ENCODE results near the gene LPIN1.
A peak's percentile ranks its signal among the peaks of the same experiment; 100 is the strongest.

LPIN1 gene, protein sequence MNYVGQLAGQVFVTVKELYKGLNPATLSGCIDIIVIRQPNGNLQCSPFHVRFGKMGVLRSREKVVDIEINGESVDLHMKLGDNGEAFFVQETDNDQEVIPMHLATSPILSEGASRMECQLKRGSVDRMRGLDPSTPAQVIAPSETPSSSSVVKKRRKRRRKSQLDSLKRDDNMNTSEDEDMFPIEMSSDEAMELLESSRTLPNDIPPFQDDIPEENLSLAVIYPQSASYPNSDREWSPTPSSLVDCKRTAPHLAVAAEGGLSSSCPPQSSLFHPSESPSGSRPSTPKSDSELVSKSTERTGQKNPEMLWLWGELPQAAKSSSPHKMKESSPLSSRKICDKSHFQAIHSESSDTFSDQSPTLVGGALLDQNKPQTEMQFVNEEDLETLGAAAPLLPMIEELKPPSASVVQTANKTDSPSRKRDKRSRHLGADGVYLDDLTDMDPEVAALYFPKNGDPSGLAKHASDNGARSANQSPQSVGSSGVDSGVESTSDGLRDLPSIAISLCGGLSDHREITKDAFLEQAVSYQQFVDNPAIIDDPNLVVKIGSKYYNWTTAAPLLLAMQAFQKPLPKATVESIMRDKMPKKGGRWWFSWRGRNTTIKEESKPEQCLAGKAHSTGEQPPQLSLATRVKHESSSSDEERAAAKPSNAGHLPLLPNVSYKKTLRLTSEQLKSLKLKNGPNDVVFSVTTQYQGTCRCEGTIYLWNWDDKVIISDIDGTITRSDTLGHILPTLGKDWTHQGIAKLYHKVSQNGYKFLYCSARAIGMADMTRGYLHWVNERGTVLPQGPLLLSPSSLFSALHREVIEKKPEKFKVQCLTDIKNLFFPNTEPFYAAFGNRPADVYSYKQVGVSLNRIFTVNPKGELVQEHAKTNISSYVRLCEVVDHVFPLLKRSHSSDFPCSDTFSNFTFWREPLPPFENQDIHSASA

DNA sequence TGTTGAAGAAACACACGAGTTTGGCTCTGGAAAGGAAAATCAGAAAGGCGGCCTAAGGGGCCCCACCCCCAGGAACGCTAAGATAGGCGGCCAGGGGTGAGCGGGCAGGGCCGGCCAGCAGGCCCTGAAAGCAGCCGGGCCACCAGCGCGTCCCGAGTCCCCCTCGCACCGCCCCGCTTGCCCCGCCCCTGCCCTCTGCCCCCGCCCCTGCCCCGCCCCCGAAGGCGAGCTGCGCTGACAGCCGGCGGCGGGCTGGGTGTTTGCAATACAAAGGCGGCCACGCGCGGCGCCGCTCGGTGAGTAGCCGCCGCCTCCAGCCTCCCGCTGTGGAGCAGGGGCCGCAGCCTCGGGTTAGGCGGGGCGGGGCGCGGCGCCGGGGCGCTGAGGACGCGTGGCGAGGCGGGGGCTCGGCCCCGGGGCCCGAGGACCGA lies at the start of gene LPIN1:
Gene LPIN1, plus strand, starts transcription at position 257 of the 431 bp plus-strand sequence. CDS start 18,910 bp downstream, outside the sequence.
- DNase-seq (ENCODE audit: low spot score) = peak; percentile 95

DNA sequence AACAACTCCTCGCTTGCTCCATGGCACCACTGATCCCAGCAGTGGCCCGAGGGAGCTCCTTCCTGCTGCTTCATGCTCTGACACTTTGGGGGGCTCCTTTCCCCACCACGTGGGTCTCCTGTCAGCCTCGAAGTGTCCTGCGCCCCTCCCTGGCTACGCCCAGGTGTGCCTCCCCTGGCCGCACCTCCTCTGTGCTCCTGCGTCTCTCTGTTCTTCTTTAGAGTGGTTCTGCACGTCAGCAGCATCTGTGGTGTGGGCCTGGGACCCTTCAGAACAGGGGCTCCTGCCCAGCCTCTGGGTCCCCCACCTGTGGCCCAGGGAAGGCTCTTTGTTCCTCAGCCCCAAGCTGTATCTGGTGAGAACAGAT lies 49.7 kb upstream of the LPIN1 start:
- DNase-seq (ENCODE audit: low spot score) = no peak

DNA sequence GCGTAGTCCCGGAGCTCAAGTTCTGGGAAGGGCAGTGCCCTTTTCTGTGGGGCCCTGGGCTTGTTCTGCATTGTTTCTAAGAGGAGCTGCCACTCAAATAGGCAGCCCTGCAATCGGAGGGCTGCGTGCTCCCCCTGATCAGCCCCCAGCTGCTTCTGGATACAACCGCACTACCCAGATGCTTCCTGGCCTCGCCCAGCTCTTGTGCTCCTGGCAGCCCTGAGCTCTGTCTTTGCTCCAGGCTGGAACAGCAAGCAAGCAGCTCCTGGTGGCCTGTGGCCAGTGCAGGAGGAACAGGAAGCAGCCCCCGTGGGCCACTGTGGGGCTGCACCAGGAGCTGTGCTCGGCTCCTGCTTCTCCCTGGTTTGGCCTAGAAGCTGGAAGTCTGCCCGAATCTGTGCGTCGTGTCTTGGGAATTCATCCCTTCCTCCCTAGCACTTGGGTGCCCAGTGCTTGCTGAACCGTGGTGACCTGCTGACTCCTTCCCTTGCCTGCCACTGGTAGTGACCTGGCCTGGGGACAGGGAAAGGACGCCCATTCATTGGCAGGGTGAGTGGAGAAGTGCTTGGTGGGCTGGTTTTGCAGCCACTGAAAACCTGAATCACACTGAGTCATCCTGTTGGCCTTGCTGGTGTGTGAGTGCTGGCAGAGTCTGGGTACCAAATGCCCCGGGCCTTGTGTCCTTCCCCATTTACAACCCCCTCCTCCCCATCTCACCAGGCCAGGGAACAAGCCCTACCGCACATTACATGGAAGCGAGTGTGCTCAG lies 49.1 kb upstream of the LPIN1 start:
- no peak for DNase-seq (ENCODE audit: low spot score)

DNA sequence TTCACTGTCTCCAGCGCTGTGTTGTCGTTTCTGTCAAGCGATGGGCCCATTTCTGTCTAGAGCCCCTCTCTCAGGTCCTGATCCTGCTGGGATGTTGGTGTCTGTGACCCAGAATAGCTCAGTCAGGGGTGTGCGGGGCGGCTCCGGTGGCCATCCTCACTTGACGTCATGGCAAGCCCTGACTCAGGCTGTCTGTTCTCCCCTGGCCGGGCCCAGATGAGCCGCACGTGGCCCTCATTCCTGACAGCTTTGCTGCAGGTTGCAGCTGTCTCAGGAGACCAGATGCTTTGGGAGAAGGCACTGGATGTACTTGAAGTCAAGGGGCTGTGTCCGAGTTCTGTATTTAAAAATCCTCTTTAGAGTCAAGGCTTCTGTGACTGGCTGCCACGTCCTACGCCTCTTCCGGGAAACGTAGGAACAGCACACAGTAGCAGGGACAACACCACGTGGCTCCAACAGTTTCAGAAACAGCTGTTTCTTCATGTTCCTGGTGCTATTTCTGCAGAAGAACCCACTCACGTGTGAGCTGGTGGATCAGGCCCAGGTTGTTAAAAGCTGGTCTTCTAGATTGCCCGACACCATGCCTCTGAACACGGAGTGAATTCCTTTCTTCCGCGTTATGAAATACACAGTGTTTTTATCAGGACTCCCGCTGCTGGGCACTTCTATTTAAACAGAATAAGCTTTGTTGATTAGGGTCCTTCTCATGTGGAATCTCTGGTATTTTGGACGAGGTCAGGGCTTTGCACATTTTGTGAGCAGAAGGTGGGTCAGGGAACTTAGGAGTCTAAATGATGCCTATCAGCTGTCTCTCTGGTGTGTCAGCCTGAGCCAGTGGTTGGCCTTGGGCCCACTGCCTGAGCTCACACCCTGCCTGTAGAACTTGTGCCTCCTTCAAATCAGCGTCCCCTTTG lies 48.2 kb upstream of the LPIN1 start:
- no peak for DNase-seq (ENCODE audit: low spot score)

DNA sequence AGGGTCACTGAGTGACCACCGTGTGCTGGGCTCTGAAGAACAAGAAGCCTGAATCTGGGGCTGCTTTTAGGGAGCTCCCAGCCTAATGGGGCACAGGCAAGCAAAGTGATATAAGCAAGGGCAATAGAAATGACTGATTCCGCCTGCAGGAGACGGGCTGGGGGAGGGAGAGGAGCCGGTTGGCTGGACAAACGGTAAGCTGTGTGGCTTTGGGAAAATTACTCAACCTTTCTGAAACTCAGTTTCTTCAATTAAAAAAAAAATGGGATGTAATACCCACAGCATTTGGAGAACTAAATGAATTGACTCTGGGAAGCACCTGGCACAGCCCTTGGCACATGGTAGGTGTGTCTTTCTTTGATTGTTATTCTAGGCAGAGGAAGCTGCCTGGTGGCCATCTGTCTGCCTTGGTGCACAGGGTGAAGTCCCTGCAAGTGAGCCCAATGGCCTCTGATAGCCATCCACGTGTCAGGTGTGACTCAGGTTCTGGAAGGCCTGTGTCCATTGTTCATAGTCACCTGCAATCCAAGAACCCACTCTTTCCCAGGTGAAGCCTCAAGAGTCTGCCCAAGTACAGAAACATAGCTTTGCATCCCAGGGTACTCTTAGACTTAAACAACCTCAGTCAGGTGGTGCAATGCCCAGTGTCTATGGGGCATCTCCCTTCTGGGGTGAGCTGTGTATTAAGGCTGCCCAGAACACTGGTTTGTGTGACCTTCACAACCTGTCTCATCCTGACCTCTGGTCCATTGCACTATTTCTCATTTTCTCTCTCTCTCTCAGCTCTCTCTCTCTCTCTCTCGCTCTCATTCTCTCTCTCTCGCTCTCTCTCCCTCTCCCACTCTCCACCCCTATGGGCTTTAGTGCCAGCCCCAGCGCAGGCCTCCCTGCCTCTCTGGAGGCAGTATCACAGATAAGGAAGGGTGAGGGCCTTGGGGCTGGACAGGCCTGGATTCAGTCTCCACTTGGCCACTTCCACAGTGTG lies 46.5 kb upstream of the LPIN1 start:
- DNase-seq (ENCODE audit: low spot score) = no peak

DNA sequence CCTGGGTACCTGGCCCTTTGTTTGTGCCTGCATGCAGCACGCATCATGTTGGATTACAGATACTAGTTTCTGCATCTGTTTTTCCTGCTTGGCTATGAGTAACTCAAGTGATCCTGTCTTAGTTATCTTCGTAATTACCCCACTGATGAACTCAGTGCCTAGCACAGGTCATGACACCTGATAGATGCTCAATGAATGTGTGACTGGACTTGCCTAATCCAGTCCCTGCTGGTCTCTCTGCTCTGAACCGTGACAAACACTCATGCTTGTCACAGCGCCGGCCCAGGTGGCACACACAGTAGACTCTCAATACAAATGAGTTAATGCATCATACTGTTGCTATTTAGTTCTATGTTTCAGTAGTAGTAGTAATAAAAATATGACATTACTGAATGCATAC lies 45.2 kb upstream of the LPIN1 start:
- no peak for DNase-seq (ENCODE audit: low spot score)

DNA sequence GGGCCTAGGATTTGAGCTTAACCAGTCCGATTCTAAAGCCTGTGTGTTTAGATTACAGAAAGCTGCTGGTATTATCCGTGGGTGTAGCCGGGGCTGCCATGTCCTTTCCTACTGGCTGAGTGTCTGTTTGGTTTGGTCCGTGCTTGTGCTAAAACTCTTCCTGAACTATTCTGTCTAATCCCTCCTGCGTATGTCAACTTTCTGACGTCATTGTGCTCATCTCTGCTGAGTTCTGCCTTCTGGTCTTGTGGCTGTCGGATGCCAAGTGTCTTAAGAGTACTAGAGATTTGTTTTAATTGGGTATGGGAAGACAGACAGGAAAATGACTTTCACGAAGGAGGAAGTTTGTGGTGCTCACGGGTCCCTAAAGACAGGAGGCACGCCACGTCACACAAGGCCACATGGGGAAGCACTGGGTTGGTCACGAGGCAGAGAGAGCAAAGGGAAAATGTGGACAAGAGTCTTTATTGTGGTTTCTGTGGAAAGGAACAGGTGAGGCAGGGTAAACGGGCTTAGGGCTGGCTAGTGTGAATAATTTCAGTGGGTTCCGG lies 44.6 kb upstream of the LPIN1 start:
- DNase-seq (ENCODE audit: low spot score) = no peak

DNA sequence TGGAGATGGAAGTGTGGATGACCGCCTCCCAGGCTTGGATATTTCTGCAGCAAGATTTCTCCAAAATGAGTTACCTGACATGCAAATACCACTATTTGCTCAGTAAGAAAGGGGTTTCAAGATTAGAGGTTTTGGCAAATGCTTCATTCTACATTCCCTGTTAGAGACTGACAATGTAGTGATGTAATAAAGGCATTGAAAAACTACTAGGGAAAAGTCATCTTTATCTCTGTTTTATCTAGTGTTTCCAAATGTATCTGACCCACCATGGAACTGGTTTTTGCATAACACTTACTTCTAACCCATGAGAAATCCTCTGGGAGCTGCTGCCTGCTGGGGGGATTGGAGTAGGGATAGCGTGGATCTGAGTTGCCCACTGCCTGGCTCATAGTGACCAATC lies 43.5 kb upstream of the LPIN1 start:
- DNase-seq (ENCODE audit: low spot score) = no peak

DNA sequence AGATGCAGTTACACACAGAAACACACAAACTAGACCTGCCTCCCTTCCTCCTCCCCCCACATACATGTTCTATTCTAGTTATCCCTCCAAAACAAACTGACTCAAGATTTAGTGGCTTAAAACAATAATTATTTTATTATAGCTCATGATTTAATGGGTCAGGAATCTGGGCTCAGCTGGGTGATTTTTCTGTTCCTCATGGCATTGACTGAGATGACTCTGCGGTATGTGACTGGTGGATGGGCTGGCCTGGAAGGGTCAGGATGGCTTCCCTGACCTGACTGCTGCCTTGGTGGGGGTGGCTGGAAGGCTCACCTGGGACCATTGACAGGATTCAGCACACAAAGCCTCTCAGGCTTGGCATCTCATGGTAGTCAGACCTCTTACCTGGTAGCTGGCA lies 42.7 kb upstream of the LPIN1 start:
- no peak for DNase-seq (ENCODE audit: low spot score)

DNA sequence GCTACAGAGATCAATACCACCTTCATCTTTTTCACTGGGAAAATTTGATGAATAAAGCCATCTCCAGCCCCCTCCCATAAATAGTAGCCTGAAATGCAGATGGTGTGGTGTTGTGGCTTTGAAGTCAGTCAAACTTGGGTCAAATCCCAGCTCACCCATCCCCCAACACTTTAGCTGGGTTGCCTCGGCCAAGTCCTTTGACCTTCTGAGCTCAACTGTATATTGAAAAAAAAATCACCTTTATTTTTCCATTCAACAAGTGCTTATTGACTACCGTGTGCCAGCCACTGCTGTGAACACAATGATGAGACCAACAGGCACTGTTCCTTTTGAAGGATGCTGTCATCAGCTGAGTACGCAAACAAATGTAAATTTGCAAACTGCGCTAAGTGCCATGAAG lies 41.4 kb upstream of the LPIN1 start:
- DNase-seq (ENCODE audit: low spot score) = no peak

DNA sequence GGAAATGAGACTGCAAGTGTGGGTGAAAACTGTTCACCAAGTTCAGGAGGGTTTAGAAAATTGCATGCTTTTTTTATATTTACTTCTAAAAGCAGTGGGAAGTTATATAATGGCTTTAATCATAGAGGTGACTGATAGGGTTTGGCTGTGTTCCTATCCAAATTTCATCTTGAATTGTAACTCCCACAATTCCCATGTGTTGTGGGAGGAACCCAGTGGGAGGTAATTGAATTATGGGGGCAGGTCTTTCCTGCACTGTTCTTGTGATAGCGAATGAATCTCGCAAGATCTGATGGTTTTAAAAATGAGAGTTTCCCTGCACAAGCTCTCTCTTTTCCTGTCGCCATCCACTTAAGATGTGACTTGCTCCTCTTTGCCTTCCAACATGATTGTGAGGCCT lies 40.7 kb upstream of the LPIN1 start:
- DNase-seq (ENCODE audit: low spot score) = no peak

DNA sequence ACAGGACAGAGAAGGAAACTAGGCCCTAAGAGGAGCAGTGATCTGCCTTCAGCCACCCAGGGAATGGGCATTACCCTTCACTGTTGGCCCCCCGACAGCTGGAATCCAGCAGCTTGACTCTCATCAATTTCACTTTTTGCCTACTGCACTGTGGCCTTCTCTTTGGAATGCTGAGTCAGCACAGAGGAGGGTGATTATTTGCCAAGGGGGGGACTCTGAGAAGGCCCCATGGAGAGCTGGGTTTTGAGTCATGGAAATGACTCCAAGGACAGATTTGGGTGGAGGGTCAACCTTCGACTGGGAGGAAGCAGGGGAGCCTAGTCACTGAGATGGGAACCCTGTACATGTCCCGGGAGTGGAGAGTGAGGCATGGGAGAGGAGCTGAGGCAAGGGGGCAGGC lies 38.3 kb upstream of the LPIN1 start:
- no peak for DNase-seq (ENCODE audit: low spot score)

DNA sequence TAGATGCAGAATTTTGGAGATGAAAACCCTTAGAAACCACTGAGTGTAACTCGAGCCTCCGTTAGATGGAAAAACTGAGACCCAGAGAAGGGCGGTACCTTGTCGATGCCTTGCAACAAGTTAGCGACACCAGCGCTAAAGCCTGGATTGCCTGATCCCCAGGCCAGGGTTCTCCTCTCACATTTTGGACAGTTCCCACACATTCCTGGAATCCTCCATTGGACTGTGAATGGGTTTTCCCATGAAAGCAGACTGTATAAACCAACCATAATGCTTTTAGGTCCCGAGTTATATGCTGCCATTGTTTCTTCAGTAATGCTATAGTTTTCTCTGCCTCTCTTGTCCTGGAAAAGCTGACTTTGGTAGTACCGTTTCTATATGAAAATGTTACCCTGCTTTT lies 37.1 kb upstream of the LPIN1 start:
- DNase-seq (ENCODE audit: low spot score) = no peak

DNA sequence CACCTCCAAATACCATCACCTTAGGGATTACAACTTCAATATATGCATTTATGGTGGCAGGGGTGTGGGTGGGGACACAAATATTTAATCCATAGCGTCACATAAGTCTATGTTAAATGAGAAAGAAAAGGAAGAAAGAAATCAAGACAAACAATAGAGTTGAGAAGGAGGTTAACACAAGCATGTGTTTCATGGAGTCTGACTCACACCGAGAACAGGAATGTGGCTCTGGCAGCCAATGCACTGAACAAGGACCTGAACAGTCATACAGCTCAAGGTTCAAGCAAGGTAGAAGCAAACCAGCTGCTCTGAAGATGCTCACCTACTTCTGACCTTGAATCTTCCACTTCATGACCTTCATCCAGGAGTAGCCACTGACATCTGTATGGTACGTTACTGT lies 36.2 kb upstream of the LPIN1 start:
- DNase-seq (ENCODE audit: low spot score) = no peak

DNA sequence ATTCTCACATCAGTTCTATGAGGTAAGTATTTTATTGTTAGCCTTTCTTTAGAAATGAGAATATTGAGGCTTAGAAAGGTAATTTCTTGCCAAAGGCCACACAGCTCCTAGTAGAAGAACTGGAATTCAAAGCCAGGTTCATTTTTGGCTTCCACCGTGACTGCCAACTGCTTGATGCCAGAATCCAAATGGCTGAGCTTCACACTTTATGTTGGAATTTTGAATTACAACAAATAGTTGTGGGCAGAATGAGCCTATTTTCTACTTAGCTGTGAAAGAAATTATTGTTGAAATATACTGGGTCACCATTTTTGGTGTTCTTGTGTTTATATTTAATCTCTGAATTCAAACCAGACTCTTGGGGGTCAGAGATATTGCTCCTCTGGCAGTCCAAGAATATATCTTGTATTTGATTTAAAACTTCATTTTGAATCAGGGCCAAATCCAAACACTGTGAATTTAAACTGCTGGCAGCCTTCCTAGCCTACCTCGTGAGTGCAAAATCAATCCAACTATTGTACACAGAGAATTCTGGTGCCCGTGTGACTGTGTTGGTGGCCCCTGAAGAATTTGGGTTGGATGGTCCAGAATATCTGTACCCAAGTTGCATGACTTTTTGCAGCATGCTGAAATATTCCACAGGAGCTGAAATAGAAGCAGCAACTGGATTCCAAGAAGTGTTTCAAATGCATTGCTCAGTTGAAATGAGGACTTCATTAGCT lies 35.6 kb upstream of the LPIN1 start:
- DNase-seq (ENCODE audit: low spot score) = no peak

DNA sequence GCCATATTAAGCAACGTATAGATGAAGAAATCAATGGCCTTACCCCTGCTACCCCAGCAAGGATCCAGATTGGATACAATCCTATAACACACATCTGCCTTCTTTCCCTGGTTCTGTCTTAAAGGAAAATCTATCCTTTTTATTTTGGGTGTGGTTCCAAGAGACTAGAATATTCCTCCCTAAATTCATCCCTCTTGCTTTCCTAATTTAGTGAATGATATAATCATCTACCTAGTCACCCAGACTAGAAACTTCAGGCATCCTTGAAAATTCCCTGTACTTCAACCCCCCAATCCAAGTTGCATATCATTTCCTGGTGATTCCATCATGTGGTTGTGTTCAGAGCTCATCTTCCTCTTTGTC lies 35.1 kb upstream of the LPIN1 start:
- no peak for DNase-seq (ENCODE audit: low spot score)

DNA sequence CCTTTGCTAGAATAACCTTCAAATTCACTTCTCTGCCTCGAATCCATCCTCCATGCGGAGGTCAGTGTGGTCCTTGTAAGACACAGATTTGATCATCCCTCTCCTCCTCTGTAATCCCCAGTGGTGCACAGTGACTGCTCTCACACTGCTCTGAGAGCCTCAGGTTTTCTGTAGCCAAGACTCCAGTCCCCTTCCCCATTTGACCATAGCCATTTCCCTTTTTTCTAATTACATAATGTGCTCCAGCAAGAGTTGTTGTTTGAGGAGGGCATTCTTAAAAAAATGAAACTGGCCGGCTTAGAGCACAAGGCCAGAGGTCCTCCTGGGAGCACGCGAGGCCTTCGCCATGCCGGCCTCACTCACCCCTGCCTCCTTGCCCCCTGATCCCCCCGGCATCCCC lies 34.7 kb upstream of the LPIN1 start:
- no peak for DNase-seq (ENCODE audit: low spot score)

DNA sequence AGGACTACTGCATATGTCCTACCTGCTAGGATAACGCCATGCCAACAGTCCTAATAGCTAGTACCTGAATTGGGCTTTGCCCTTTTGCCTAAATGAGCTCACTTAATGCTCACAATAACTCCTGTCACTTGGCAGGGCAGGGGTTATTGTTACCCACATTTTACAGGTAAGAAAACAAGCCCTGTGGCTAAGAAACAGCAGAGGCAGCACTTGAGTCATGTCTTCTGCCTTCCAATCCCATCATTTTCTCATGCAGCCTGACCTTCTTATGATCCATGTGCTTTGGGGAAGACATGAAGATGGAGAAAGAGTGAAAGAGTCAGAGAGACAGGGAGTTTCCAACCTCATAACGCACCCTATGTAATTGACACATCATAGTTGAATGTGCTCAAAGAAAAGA lies 33.6 kb upstream of the LPIN1 start:
- DNase-seq (ENCODE audit: low spot score) = no peak

DNA sequence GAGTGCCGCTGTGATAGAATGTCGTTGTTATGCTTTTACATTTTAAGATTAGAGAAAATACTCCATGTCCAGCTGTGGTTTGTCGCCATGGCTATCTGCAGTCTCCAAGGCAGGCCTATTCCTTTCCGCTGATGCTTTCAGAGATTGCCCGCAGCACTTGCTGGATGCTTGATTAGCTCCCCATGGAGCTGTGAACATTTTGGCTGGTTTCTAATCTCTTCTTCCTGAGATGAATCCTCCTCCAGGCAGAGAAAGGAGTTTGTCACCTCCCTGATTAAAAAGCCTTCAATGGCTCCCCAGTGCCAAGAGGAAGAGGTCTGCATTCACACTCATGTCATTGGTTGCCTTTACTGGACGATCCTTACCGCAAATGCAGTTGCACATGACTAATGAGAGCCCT lies 32.6 kb upstream of the LPIN1 start:
- DNase-seq (ENCODE audit: low spot score) = no peak

Data from ecto neural progenitor cell (in vitro differentiated cells).